Gastrocnemius medialis (tissue), 4 donors: ENCODE measurements around the gene FEM1A. TPM values are rescaled to one million over a fixed set of nuclear protein-coding genes. Genes with fewer than 3 reads are reported as not detected.
A peak's percentile ranks its signal among the peaks of the same experiment; 100 is the strongest.
"Not testable (repeated sequence)": the region's sequence is repeated elsewhere in the genome, so short reads cannot be mapped to it uniquely, and the experiment has no call there.

Experiments used
- ATAC-seq, 2 donors: fragments of 150-250 bp; one replicate each; pipeline ENCODE4 v1.9.1; 2016
- DNase-seq, 2 donors: peaks; one replicate each; pipeline ENCODE4 v3.0.0-alpha.2; 2019
- H3K27ac ChIP-seq, 4 donors: fragments of 200-600 bp; sonication (generic); 1 replicate in 1 of 4; 2 replicates in 3 of 4; pipeline ENCODE4 v1.5.1; 2016 to 2018; ENCODE audit warnings: mild to moderate bottlenecking in 2 of 4, moderate library complexity in 1 of 4
- H3K27me3 ChIP-seq, 3 donors: fragments of 200-600 bp; sonication (generic) in 2 of 3; 1 replicate in 1 of 3; 2 replicates in 2 of 3; pipeline versions ENCODE4 v1.5.1 to v1.6.0; 2016 to 2019; ENCODE audit warnings: mild to moderate bottlenecking in 1 of 3, moderate library complexity in 1 of 3
- H3K36me3 ChIP-seq, 2 donors: fragments of 200-600 bp; sonication (generic) in 1 of 2; one replicate each; pipeline ENCODE4 v1.5.1; 2017 to 2018
- H3K4me1 ChIP-seq, 2 donors: fragments of 200-600 bp; sonication (generic) in 1 of 2; one replicate each; pipeline ENCODE4 v1.5.1; 2016 to 2017; ENCODE audit warnings: mild to moderate bottlenecking in 2 of 2
- H3K4me3 ChIP-seq, 4 donors: fragments of 200-600 bp; sonication (generic) in 3 of 4; 1 replicate in 1 of 4; 2 replicates in 3 of 4; pipeline ENCODE4 v1.5.1; 2016 to 2019; ENCODE audit warnings: mild to moderate bottlenecking in 2 of 4
- H3K9me3 ChIP-seq, 3 donors: fragments of 200-600 bp; sonication (generic) in 2 of 3; 1 replicate in 1 of 3; 2 replicates in 2 of 3; pipeline ENCODE4 v1.5.1; 2016 to 2019
- POLR2A ChIP-seq, 2 donors: fragments of 450-650 bp; IDR thresholded peaks; one replicate each; pipeline ENCODE4 v1.6.1; 2017; ENCODE audit warnings: antibody characterized with exemption in 2 of 2, mild to moderate bottlenecking in 2 of 2, moderate library complexity in 2 of 2
- in situ Hi-C, 4 donors: fragments of 200-750 bp; cut with MboI; loops; one replicate each; pipeline versions ENCODE4 v1.15.0 to v1.8.0; 2017; ENCODE audit warnings: low sequenced_read_pairs in 4 of 4
- intact Hi-C: fragments of 100-400 bp; cut with DNase I; formaldehyde crosslinking; loops from one replicate; pipeline ENCODE4 v1.15.1; 2023; ENCODE audit warnings: low total_unique reads
- total RNA-seq, 4 donors: library from RNA; depleted of rRNA; stranded (reverse); fragments of >200 nt; gene quantifications; one replicate each; pipeline versions ENCODE4 v1.1.0 to v1.2.3, GENCODE V29; 2016
- TF ChIP-seq, protein P1 (sequence below), 5 experiments: fragments of 450-650 bp in 3 of 5; fragments of 200-600 bp in 2 of 5; sonication (generic) in 2 of 5; IDR thresholded peaks in 4 of 5; conservative IDR thresholded peaks in 1 of 5; 1 replicate in 4 of 5; 2 replicates in 1 of 5; pipeline ENCODE4 v1.5.1; 2016 to 2019; ENCODE audit warnings: antibody characterized with exemption in 5 of 5, mild to moderate bottlenecking in 3 of 5, moderate library complexity in 3 of 5

FEM1A gene
- total RNA-seq, 4 donors from 2014 or later = 246 to 360 (median 300) TPM

DNA sequence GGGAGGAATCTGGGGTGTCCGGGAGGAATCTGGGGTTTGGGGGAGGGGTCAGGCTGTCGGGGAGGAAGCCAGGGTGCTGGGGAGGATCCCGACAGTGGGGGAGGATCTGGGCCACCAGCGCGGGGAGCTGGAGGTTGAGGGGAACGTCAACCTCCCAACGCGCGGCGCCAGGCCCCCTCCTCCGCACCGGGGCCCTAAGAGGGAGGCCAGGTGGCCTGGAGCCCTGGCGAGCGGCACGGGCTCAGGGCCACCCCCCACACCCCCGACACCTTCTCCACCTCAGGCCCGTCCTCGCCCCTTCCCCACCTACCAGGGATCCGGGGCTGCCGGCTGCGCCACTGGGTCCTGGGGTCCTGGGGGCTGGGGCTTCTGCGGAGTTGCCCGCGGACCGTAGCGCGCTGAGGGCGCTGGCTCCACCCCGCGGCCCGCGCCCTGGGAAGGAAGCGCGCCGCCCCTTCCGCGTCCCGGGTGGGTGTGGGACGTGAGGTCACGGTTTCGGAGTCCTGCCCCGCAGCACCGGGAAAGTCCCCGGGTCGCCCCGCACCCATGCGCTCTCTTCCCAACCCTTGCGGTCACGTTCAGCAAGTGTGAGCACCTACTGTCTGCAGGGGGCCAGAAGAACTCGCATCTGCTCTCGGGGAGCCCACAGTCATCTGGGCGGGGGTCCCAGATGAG, 39.9 kb downstream of the FEM1A start, which contains the start of gene TICAM1:
Gene TICAM1, minus strand, starts transcription at position 409 of the 675 bp plus-strand sequence. CDS start 13,335 bp downstream, outside the sequence.
- peak; percentile 86 to 90 for ATAC-seq
- peak within 1 kb of the TSS; percentile 83 to 95 (median 92) for H3K4me3 ChIP-seq
- no peaks in the 10 kb centered on the region for H3K36me3 ChIP-seq
- H3K9me3 ChIP-seq = no peaks in the 10 kb centered on the region
- peak within 1 kb of the TSS; percentile 89 to 95 (median 92) for H3K27ac ChIP-seq
- H3K27me3 ChIP-seq = no peaks in the 10 kb centered on the region
- peak; percentile 44 to 70 for DNase-seq
- in situ Hi-C loops (no loop called here), intact Hi-C loops (loop anchor here (1.0 kb wide), 1 partner anchor 20 kb away; no protein-coding TSS in a partner anchor)
- H3K4me1 ChIP-seq = peaks cover 12 to 20% of the 10 kb centered on the region in 2 donors
- TF ChIP-seq POLR2A (IDR thresholded peaks at IDR 0.05) = peak; percentile 82 to 83
- TF ChIP-seq, protein P1, sequence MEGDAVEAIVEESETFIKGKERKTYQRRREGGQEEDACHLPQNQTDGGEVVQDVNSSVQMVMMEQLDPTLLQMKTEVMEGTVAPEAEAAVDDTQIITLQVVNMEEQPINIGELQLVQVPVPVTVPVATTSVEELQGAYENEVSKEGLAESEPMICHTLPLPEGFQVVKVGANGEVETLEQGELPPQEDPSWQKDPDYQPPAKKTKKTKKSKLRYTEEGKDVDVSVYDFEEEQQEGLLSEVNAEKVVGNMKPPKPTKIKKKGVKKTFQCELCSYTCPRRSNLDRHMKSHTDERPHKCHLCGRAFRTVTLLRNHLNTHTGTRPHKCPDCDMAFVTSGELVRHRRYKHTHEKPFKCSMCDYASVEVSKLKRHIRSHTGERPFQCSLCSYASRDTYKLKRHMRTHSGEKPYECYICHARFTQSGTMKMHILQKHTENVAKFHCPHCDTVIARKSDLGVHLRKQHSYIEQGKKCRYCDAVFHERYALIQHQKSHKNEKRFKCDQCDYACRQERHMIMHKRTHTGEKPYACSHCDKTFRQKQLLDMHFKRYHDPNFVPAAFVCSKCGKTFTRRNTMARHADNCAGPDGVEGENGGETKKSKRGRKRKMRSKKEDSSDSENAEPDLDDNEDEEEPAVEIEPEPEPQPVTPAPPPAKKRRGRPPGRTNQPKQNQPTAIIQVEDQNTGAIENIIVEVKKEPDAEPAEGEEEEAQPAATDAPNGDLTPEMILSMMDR (IDR thresholded peaks at IDR 0.05 in 4 of 5, conservative IDR thresholded peaks at IDR 0.05 in 1 of 5) = peak in 4 of 5 experiments; percentile 10 to 35 (median 20)

DNA sequence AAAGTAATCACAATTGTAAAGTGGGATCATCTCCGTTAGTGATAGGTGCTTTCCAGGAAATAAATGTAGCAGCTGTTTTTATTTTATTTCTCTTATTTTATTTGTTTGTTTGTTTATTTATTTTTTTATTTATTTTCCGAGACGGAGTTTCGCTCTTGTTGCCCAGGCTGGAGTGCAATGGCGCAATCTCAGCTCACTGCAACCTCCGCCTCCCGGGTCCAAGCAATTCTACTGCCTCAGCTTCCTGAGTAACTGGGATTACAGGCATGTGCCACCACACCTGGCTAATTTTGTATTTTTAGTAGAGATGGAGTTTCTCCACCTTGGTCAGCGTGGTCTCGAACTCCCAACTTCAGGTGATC, 40.4 kb downstream of the FEM1A start:
- H3K9me3 ChIP-seq, H3K27me3 ChIP-seq, in situ Hi-C loops, DNase-seq, H3K36me3 ChIP-seq: not testable (repeated sequence)
- H3K27ac ChIP-seq = peak overlapping the region; percentile 89 to 95 (median 92)
- H3K4me3 ChIP-seq = peak overlapping the region; percentile 83 to 95 (median 92)
- peaks cover 12 to 20% of the 10 kb centered on the region in 2 donors for H3K4me1 ChIP-seq
- intact Hi-C loops = loop anchor here (1.0 kb wide), 1 partner anchor 21 kb away; no protein-coding TSS in a partner anchor
- peak in 1 of 2 donors; percentile 25 for ATAC-seq

DNA sequence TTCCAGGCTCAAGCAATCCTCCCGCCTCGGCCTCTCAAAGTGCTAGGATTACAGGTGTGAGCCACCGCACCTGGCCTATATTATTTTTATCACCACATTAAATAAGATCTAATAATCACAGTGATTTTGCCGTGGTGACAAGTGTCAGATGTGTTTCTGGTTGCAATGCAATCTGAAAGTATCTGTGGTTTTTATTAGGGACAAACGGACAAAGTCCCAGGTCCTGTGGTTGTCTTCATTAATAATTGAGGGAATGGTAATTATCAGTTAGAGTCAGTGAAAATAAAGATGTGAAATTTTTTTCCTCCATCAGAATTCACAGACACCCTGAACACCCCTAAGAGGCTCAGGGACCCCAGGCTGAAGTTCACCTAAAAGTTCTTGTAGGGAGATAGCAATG, 41.2 kb downstream of the FEM1A start:
- no peak for TF ChIP-seq POLR2A (IDR thresholded peaks at IDR 0.05)
- TF ChIP-seq, protein P1 (IDR thresholded peaks at IDR 0.05 in 4 of 5, conservative IDR thresholded peaks at IDR 0.05 in 1 of 5) = no peak
- H3K27ac ChIP-seq = no peak overlapping the region
- no peak for ATAC-seq
- in situ Hi-C loops (no loop called here), intact Hi-C loops (no loop called here)
- H3K9me3 ChIP-seq = no peaks in the 10 kb centered on the region
- DNase-seq = no peak
- no peaks in the 10 kb centered on the region for H3K27me3 ChIP-seq
- H3K36me3 ChIP-seq = no peaks in the 10 kb centered on the region
- no peak overlapping the region for H3K4me3 ChIP-seq
- peaks cover 12 to 20% of the 10 kb centered on the region in 2 donors for H3K4me1 ChIP-seq

DNA sequence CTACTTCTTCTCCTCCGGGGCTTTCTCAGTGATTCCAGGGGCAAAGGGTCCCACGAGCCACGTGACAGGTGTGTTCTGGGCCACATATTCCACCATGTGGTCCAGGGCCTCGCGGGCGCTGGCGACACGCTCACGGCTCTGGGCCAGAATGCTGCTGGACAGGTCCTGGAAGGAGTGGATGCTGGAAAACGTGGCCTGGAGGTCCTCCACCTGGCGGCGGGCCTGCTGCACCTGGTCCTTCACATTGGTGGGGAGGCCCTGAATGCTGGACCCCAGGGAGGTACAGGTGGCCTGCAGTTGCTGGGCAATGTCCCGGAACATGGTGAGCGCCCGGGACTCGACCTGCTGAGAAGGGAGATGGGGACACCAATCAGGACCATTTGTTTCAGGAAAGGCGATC, 47.7 kb downstream of the FEM1A start:
- TF ChIP-seq, protein P1 (IDR thresholded peaks at IDR 0.05 in 4 of 5, conservative IDR thresholded peaks at IDR 0.05 in 1 of 5) = no peak
- no peak for TF ChIP-seq POLR2A (IDR thresholded peaks at IDR 0.05)
- intact Hi-C loops (loop anchor here (2.0 kb wide), 1 partner anchor 66 kb away; no protein-coding TSS in a partner anchor), in situ Hi-C loops (no loop called here)
- DNase-seq = no peak
- Histone ChIP-seq H3K4me3 (no peak overlapping the region), H3K27me3 (no peaks in the 10 kb centered on the region), H3K4me1 (peaks cover 0 to 4% of the 10 kb centered on the region in 2 donors), H3K36me3 (peaks cover 0 to 42% of the 10 kb centered on the region in 2 donors), H3K27ac (no peak overlapping the region), H3K9me3 (no peaks in the 10 kb centered on the region)
- ATAC-seq = no peak

DNA sequence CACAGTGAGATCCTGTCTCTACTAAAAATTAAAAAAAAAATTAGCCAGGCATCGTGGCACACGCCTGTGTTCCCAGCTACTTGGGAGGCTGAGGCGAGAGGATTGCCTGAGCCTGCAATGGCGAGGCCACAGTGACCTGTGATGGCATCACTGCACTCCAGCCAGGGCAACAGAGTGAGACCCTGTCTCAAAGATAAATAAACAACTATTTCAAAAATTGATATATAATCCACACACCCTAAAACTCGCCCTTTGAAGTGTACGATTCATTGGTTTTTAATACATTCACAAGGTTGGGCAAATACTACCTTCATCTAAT, 52.1 kb downstream of the FEM1A start:
- H3K36me3 ChIP-seq = peaks cover 0 to 63% of the 10 kb centered on the region in 2 donors
- H3K27ac ChIP-seq = no peak overlapping the region
- DNase-seq = no peak
- no peaks in the 10 kb centered on the region for H3K27me3 ChIP-seq
- TF ChIP-seq, protein P1 (IDR thresholded peaks at IDR 0.05 in 4 of 5, conservative IDR thresholded peaks at IDR 0.05 in 1 of 5) = no peak
- no peak for TF ChIP-seq POLR2A (IDR thresholded peaks at IDR 0.05)
- H3K9me3 ChIP-seq = no peaks in the 10 kb centered on the region
- no peak for ATAC-seq
- intact Hi-C loops = no loop called here
- no peak overlapping the region for H3K4me3 ChIP-seq
- in situ Hi-C loops = no loop called here
- H3K4me1 ChIP-seq = peaks cover 7 to 9% of the 10 kb centered on the region in 2 donors
